ENCODE results near the gene SH3RF3. TPM values are rescaled to one million over a fixed set of nuclear protein-coding genes. Genes with fewer than 3 reads are reported as not detected.

SH3RF3 gene
- polyA plus RNA-seq, 1 of the 3 experiments (the other 2 are of a cell fraction): 1.9 TPM

GRCh38 chr2:109312902-109313301, 183.9 kb downstream of the SH3RF3 start:
- no peak overlapping the region for H2AFZ ChIP-seq (ENCODE audit: low read depth)

More at GRCh38 chr2:109312902-109313301, 183.9 kb downstream of the SH3RF3 start:
- peaks cover 6% of the 10 kb centered on the region; the same call in 1 of the 2 replicates for H3K79me2 ChIP-seq (ENCODE audit: insufficient read depth)
- no peak overlapping the region for H3K4me3 ChIP-seq (ENCODE audit: low read depth in 2 of 2, low read length in 1 of 2)
- ChIA-PET POLR2A (no interaction called here), CTCF (no interaction called here)
- no peak overlapping the region for H3K27ac ChIP-seq (ENCODE audit: low read depth in 2 of 2, low read length in 1 of 2)
- H3K9ac ChIP-seq: no peak overlapping the region
- TF ChIP-seq TCF12 (IDR thresholded peaks at IDR 0.05) (no peak), REST (IDR thresholded peaks at IDR 0.05; ENCODE audit: low read depth, low read length) (no peak), ZBTB33 (IDR thresholded peaks at IDR 0.05; ENCODE audit: borderline replicate concordance, low read depth) (no peak), ELF1 (IDR thresholded peaks at IDR 0.05) (no peak), GATA2 (CRISPR knock-in tag; IDR thresholded peaks at IDR 0.05) (no peak), NRF1 (IDR thresholded peaks at IDR 0.05; ENCODE audit: low read depth, low read length) (no peak), RCOR1 (IDR thresholded peaks at IDR 0.05; ENCODE audit: low read length) (no peak), EZH2phosphoT487 (IDR thresholded peaks at IDR 0.05; ENCODE audit: borderline replicate concordance, low read depth) (no peak), YY1 (IDR thresholded peaks at IDR 0.05; ENCODE audit: low read depth) (no peak), CTCF (IDR thresholded peaks at IDR 0.05) (no peak), USF2 (IDR thresholded peaks at IDR 0.05; ENCODE audit: borderline replicate concordance, low read depth, low read length) (no peak), FOXM1 (IDR thresholded peaks at IDR 0.05; ENCODE audit: low read depth) (no peak), USF1 (IDR thresholded peaks at IDR 0.05; ENCODE audit: borderline replicate concordance, low read depth) (no peak), RFX5 (IDR thresholded peaks at IDR 0.05; ENCODE audit: low read length) (no peak)
- H3K9me2 ChIP-seq: no peaks in the 10 kb centered on the region
- 91% methylated on average over 4 of the region's 5 CpGs for WGBS (ENCODE audit: low lambda C conversion rate)
- H3K36me3 ChIP-seq (replicated peaks in 1 of 2; ENCODE audit: control insufficient read depth in 1 of 2, insufficient read depth in 2 of 2, low read length in 1 of 2): no peaks in the 10 kb centered on the region
- no peak for DNase-seq
- no peak overlapping the region for H3K4me2 ChIP-seq
- no peaks in the 10 kb centered on the region for H3K27me3 ChIP-seq (ENCODE audit: insufficient read depth)
- no peaks in the 10 kb centered on the region for H3F3A ChIP-seq (replicated peaks; ENCODE audit: insufficient read depth)
- H3K4me1 ChIP-seq (ENCODE audit: control insufficient read depth in 1 of 2, insufficient read depth in 2 of 2, low read depth in 1 of 2, low read length in 1 of 2): no peaks in the 10 kb centered on the region; a peak in 1 of 4 replicates
- no peaks in the 10 kb centered on the region for H3K9me3 ChIP-seq
- no peaks in the 10 kb centered on the region; the same call in 1 of the 2 replicates for H4K20me1 ChIP-seq (ENCODE audit: insufficient read depth)

All from SK-N-SH (cell line).